Brain microvascular endothelial cell (primary cell): ENCODE data around the gene MACROD2.

Source experiments
- DNase-seq: peaks from one replicate; pipeline ENCODE4 v3.0.0-alpha.2; 2020
- H3K27ac ChIP-seq: fragments of 250-450 bp; sonication (Bioruptor Pico); 2 replicates; pipeline ENCODE4 v1.5.1; 2020; ENCODE audit warnings: mild to moderate bottlenecking, moderate library complexity
- H3K27me3 ChIP-seq: fragments of 250-450 bp; sonication (Bioruptor Pico); replicated peaks from 2 replicates; pipeline ENCODE4 v1.5.1; 2020; ENCODE audit warnings: mild to moderate bottlenecking
- H3K36me3 ChIP-seq: fragments of 250-450 bp; sonication (Bioruptor Pico); replicated peaks from 2 replicates; pipeline ENCODE4 v1.5.1; 2020; ENCODE audit warnings: mild to moderate bottlenecking
- H3K4me3 ChIP-seq: 2 replicates; pipeline ENCODE4 v1.5.1; 2011; ENCODE audit warnings: low read depth, mild to moderate bottlenecking, control low read depth, low read length, moderate library complexity
- in situ Hi-C: cut with HindIII; loops from 2 replicates; pipeline ENCODE4 v1.10.0; 2017; ENCODE audit warnings: low sequenced_read_pairs, low pct_ligation_motif_present
- TF ChIP-seq, protein P1 (sequence below): IDR thresholded peaks from 2 replicates; pipeline ENCODE4 v1.5.1; 2011; ENCODE audit warnings: low read depth, mild to moderate bottlenecking, moderate library complexity, low read length, control low read depth, inconsistent platforms; ENCODE audit errors: missing control alignments

The MACROD2 gene

DNA sequence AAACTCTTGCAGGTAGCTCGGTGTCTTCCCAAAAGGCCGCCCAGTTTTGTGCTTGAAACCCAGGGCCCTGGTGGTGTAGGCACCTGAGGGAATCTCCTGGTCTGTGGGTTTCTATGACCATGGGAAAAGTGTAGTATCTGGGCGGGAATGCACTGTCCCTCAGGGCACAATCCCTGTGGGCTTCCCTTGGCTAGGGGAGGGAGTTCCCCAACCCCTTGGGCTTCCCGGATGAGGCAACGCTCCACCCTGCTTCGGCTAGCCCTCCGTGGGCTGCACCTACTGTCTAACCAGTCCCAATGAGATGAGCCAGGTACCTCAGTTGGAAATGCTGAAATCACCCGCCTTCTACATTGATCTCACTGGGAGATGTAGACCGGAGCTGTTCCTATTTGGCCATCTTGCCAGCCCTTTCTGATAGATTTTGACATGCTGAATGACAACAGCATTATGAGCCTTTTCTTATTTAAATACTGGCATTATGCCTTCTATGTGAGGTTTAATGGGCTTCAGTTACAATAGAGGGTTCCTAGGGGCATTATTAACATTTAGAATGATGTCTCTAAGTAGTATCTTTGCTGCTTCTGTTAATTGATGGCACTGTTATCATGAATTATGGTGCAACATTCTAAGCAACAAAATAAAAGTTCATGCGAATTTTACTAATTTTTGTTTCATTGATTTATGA is 475.8 kb downstream of the MACROD2 start:
- TF ChIP-seq, protein P1, sequence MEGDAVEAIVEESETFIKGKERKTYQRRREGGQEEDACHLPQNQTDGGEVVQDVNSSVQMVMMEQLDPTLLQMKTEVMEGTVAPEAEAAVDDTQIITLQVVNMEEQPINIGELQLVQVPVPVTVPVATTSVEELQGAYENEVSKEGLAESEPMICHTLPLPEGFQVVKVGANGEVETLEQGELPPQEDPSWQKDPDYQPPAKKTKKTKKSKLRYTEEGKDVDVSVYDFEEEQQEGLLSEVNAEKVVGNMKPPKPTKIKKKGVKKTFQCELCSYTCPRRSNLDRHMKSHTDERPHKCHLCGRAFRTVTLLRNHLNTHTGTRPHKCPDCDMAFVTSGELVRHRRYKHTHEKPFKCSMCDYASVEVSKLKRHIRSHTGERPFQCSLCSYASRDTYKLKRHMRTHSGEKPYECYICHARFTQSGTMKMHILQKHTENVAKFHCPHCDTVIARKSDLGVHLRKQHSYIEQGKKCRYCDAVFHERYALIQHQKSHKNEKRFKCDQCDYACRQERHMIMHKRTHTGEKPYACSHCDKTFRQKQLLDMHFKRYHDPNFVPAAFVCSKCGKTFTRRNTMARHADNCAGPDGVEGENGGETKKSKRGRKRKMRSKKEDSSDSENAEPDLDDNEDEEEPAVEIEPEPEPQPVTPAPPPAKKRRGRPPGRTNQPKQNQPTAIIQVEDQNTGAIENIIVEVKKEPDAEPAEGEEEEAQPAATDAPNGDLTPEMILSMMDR = no peak
- no peak for DNase-seq
- Histone ChIP-seq H3K4me3 (no peak overlapping the region), H3K36me3 (no peaks in the 10 kb centered on the region), H3K27me3 (no peaks in the 10 kb centered on the region), H3K27ac (no peak overlapping the region)
- in situ Hi-C loops = no loop called here

DNA sequence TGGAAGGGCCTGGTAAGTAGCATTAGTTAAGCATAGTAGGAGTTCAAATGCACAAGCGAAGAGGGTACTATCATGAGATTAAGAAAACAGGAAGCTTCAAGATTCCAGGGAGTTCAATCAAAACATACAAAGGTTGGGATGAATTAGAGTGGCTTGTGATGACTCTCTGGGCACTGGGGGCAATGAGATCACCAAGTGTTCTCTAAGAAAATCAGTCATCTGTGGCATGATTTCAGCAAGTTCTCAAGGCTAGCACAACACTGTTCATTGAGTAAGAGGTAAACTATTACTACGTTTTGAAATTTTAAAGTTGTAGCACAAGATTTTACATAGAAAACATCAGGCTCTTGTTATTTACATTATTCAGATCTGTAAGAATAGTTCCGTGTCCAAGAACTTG is 481.8 kb downstream of the MACROD2 start:
- no peak overlapping the region for H3K4me3 ChIP-seq
- DNase-seq = peak; percentile 57
- no peaks in the 10 kb centered on the region for H3K36me3 ChIP-seq
- H3K27me3 ChIP-seq = no peaks in the 10 kb centered on the region
- in situ Hi-C loops = no loop called here
- H3K27ac ChIP-seq = no peak overlapping the region
- TF ChIP-seq, protein P1 = no peak

DNA sequence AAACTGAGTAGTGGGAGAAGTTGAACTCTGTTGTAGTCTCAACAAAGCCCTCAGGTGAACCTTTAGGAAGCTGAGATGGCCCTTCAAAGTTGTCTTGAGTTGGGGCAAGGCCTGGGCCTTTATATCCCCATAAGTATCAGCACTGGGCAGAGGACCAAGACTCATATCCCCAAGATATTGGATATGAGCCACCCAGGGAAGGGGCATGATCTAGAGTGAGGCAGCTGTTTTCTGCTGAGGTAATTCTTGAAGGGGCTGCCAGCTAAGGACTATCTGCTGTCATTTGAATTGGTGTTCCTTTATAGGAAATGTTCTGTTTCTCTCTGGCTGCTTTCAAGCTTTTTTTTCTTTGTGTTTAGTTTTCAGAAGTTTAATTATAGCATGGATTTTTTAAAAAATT is 482.8 kb downstream of the MACROD2 start:
- no peak for DNase-seq
- Histone ChIP-seq H3K27ac (no peak overlapping the region), H3K4me3 (no peak overlapping the region), H3K27me3 (no peaks in the 10 kb centered on the region), H3K36me3 (no peaks in the 10 kb centered on the region)
- TF ChIP-seq, protein P1 = no peak
- in situ Hi-C loops = no loop called here

DNA sequence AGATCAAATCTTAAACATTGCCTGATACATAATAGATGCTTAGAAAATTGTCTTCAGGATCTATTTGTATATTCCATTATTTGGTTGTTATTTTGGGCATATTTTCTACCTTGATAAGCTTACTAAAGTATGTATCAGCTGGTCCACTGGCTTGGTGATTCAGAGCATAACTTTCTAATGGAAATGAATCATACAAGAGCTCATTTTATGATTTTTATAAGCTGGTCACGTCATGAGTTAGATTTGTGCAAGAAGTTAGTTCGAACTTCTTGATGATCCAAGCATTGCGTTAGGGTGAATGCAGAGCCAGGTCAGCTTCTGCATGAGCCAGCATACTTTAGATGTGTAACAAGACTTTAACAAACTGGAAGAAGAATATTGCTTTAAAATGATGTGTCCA is 486.5 kb downstream of the MACROD2 start:
- peak; percentile 78 for DNase-seq
- no peaks in the 10 kb centered on the region for H3K36me3 ChIP-seq
- H3K4me3 ChIP-seq = no peak overlapping the region
- no peaks in the 10 kb centered on the region for H3K27me3 ChIP-seq
- no peak overlapping the region for H3K27ac ChIP-seq
- in situ Hi-C loops = no loop called here
- TF ChIP-seq, protein P1 = no peak

DNA sequence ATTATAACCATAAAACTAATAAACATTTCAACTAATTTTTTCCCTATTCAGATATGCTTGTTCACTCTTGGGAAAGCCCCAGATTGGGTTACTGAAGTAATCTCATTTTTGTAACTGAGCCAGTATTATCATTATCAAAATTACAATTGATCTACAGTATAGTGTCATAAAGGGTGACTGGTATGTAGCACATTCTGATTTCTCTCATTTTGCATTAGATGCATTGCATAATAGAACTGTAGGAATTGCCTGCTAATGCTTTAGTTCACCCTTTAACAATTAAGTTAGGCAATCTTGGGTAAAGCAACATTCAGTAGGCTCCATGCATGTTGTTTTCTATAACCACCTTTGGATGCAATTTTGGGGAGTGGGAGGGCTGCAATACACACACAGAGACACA is 492.9 kb downstream of the MACROD2 start:
- H3K4me3 ChIP-seq = no peak overlapping the region
- no peaks in the 10 kb centered on the region for H3K27me3 ChIP-seq
- H3K36me3 ChIP-seq = no peaks in the 10 kb centered on the region
- DNase-seq = no peak
- no peak overlapping the region for H3K27ac ChIP-seq
- TF ChIP-seq, protein P1 = no peak
- in situ Hi-C loops = no loop called here

DNA sequence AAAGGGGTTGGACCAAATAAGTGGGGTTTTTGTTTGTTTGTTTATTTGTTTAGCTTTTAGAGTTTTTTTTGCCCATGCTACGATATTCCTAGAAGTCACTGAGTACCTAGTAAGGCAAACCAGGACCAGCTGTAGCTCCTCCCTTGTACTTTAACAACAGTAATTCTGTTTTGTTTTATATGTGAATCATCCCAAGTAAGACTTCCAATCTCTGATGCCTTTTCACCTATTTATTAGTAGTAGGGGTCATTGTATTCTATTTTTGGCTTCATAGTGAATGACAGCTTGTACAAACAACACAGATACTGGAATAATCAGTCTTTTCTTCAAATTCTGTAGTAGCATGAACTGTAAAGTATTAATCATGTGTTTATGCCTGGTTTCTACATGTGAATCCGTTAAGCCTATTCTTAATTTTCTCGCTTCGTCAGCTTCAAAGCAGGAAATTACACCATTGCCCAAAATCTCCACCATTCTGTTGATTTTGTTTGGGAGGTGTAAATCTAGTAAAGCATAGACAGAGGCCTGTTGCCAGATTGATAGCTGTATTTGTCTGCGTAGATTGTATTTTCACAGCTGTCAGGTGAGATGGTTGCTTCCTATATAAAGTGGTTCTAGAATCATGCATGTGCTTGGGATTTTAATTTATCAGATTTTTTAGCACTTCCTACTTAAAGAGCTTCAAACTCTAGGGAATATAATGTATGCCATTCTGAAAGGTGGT is 493.6 kb downstream of the MACROD2 start:
- Histone ChIP-seq H3K4me3 (no peak overlapping the region), H3K27me3 (no peaks in the 10 kb centered on the region), H3K36me3 (no peaks in the 10 kb centered on the region), H3K27ac (no peak overlapping the region)
- no peak for DNase-seq
- TF ChIP-seq, protein P1 = no peak
- in situ Hi-C loops = no loop called here
